Left hindlimb (tissue), 1 donor: ENCODE measurements around the gene BSPRY.
"Not testable (repeated sequence)": the region's sequence is repeated elsewhere in the genome, so short reads cannot be mapped to it uniquely, and the experiment has no call there.

Experiments used
- DNase-seq: peaks from one replicate; pipeline ENCODE4 v3.0.0-alpha.2; 2018

BSPRY gene

GRCh38 chr9:113370806-113371325 is 21.5 kb downstream of the BSPRY start:
- no peak for DNase-seq

- DNase-seq: no peak
Observed at GRCh38 chr9:113372059-113372458, 22.7 kb downstream of the BSPRY start.

- DNase-seq: no peak
Observed at GRCh38 chr9:113373256-113373655, 23.9 kb downstream of the BSPRY start.

GRCh38 chr9:113373676-113374392 is 24.5 kb downstream of the BSPRY start:
- no peak for DNase-seq

DNA sequence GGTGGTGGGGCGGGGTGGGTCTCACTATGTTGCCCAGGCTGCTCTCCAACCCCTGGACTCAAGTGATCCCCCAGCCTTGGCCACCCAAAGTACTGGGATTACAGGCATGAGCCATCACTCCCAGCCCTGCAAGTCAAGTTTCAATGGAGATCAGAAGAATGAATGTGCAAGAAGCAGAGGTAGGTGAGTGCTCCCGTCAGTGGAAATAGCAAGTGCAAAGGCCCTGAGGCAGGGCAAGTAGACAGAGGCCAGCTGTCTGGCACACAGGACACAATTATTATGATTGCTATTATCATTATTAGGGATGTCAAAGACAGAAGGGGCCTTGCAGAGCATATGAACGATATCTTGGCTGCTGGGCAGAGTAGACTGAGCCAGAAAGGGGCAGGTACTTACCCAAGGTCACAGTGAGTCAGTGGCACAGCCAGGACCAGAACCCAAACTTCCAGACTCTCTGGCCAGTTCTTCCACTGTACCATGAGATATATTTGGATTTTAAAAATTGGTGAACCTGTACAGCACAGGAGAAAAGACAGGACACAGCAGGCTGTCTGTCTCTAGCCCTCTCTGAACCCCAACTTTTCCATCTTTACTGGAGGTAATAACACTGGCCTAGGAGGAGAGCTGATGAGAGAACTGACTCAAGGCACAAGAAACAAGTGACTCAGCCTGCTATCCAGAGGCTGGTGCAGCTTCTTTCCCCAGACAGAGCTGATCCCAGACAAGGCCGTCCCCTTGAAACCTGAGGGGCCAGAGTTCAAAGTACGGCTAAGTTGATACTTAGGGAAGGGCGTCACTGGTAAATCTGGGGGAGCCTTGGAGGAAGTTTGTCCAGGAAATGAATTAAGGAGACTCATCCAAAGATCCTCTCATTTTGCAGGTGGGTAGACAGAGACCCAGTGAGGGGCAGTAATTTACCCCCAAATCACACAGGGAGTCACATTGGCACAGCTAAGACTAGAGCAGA is 26.0 kb downstream of the BSPRY start:
- no peak for DNase-seq

DNA sequence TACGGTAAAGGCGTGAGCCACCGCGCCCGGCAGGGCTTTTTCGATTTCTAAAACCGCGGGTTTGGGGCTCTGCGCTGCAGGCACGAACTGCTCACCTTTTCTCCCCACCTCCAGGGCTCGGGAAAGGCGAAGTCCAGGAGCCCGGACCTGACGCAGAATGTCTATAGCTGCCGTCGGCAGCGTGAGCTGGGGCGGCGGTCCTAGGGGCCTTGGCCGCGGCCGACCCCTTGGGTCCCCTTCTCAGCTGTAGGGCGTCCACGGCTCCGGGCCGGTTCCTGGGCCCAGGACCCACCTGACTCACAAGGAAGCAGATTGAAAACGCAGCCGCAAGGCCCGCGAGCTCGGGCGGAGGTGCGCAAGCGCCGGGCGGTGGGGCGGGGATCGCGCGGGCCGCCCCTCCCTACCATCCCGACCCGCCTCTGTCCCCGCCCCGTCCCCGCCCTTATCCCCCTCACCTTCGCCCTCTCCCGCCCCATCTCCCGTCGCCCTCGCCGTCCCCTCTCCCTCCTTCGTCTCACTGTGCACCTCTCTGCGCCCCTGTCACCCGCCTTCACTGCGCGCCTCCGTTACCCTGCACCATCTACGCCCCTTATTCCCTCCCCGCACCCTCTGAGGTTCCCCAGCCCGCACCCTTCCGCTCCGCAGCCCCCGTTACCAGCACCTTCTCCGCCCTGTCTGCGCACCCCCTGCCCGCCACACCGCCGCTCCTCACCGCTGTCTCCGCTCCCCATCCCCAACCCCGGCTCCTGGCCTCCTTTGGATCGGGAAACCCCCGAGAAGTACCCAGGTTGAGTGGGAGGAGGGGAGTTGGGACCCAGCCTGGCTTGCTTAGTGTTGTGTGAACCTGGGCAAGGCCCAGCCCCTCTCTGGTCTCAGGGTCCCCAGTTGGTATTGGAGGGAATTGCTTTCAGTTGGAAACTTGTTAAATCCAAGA is 27.6 kb downstream of the BSPRY start, which contains the start of gene HDHD3:
Gene HDHD3, minus strand, starts transcription at position 353 of the 934 bp plus-strand sequence. CDS start 2,632 bp downstream, outside the sequence.
- peak; percentile 78 for DNase-seq

- not testable (repeated sequence) for DNase-seq
Observed at GRCh38 chr9:113379094-113379828, 29.9 kb downstream of the BSPRY start.

- not testable (repeated sequence) for DNase-seq
Observed at GRCh38 chr9:113379829-113380210, 30.5 kb downstream of the BSPRY start.

GRCh38 chr9:113380869-113381378 is 31.6 kb downstream of the BSPRY start:
- no peak for DNase-seq

DNA sequence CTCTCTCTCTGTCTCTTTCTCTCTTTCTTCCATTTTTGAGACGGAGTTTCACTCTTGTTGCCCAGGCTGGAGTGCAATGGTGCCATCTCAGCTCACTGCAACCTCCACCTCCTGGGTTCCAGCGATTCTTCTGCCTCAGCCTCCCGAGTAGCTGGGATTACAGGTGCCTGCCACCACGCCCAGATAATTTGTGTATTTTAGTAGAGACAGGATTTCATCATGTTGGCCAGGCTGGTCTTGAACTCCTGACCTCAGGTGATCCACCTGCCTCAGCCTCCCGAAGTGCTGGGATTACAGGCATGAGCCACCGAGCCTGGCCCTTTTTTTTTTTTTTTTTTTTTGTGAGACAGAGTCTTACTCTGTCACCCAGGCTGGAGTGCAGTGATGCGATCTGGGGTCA is 32.1 kb downstream of the BSPRY start:
- DNase-seq: not testable (repeated sequence)

DNA sequence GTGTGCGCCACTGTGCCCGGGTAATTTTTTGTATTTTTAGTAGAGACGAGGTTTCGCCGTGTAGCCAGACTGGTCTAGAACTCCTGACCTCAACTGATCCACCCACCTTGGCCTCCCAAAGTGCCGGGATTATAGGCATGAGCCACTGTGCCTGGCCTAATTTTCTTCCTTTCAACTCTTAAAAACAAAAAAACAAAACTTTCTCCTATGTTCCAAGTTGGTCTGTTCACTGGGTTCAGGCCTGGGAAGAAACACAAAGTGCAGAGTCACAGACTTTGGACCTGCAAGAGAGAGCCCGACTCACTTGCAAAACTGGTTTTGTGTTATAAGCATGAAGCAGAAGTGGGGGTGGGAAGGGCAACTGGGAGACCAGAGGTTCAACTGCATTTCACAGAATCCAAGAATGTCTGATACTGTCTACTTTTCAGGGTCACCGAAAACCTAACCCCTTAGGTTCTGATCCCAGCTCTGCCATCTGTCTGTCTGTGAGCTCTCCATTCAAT is 32.6 kb downstream of the BSPRY start:
- no peak for DNase-seq

DNA sequence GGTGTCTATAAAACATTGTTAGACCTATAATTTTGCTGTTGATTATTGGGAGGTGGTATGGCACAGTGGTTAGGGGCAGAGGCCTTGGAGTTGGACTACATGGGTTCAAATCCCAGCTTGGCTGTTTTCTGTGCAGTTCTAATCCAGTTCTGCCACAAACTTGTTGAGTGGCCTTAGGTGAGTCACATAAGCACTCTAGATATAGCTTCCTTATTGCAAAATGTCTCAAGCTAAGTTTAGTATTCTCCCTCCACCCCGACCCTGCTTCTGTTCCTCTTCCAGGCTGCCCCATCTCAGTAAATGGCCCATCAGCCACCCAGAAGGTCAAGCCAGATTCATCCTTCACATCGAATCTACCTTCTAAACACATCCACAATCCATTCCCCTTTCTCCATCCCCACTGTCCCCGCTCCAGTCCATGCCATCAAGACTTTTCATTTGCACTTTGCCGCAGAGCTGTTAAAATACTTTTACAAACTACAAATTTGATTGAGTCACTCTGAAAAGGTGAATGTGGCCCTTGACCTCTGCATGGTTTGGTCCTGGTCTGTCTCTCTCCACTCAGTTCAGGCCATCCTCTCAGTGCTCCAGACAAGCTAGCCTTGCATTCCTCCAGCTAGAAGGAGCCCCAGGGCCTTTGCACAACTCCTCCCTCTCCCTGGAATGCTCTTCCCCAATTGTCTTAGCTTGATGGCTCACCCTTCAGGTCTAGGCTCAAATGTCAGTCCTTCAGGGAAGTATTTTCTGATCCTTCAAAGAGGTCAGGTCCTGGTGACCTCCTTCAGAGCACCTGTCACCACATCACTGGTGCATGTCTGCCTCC is 37.4 kb downstream of the BSPRY start:
- no peak for DNase-seq

DNA sequence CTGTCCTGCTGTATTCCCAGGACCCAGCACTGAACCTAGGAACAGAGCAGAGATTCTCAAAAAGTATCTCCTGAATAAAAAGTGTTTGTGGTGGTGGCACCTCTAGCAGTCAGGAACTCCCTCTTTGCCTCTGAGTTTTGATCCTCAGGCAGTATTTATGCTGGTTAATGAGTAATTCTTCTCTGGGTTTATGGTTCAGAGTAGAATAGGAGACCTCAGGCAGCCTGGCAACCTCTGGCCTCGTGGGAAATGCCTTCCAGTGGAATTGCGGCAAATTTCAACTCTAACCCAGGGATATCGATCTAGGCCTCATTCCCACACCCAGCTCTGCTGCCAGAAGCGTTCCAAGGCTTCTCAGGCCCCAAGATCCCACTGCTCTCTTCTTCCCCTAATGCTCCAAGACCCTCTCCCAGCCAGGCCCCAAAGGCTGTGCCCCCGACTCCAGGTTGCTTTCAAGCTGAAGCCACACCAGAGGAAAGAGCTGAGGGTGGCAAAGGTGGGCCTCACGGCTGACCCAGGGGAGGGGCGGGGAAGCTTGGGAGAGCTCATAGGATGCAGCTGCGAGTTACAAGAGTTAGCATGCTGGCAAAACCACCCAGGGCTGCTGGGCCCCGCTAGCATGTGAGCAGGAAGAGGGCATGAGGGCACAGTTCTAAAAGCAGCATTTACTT is 38.4 kb downstream of the BSPRY start:
- no peak for DNase-seq

- no peak for DNase-seq
Observed at GRCh38 chr9:113388833-113389232, 39.5 kb downstream of the BSPRY start.

- DNase-seq: no peak
Observed at GRCh38 chr9:113389451-113389850, 40.1 kb downstream of the BSPRY start.

DNA sequence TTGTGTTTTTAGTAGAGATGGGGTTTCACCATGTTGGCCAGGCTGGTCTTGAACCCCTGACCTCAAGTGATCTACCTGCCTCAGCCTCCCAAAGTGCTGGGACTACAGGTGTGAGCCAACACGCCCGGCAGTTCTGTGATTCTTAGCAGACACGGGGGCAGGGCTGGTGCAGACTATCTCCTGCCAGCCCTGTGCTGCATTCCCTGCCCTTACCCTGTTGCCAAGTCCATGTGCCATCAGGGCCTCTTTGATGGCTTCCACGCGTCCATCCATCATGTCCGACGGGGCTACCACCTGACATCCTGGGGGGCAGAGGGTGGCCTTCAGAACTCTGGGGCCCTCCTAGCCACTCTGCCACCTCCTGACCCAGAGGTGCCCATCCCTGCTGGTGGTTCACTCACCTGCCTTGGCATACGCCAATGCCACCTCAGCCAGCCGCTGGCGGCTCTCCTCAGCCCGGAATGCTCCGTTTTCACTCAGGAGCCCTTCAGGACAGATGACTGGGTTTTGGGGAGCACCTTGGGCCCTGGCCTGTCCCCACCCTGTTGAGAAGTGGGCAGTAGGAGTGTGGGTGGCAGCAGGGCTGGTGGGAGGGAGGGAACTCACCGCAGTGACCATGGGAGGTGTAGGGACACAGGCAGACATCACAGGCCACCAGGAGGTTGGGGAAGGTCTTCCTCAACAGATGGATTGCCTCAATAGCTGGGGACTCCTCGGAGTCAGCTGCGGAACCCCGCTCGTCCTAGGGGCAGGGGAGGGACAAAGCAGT is 41.0 kb downstream of the BSPRY start:
- no peak for DNase-seq

- DNase-seq: no peak
Observed at GRCh38 chr9:113391917-113392316, 42.6 kb downstream of the BSPRY start.

DNA sequence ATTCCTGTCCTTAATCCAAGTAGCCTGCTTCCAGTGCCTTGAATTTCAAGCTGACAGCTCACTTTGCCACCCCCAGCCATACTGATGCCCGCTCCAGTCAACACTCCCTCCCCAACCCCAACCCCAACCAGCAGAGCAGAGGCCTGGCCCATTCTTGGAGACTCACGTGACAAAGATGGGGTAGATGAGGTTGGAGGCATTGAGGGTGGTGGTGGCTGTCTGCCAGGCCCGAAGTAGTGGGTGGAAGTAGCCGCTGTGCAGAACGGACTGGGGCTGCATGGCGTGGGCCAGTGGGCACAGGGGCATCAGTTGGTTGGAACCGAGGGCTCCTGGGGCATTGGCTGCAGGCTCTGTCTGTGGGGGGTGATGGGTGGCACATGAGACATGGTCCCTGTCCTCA is 43.9 kb downstream of the BSPRY start:
- DNase-seq: no peak
